HG02763 (cell line): ENCODE results near the gene ZNF619.

ENCODE experiments used
- ATAC-seq: cut with Tn5 transposase; IDR thresholded peaks from one replicate; pipeline ENCODE4 v1.9.1; 2021; ENCODE audit warnings: mild to moderate bottlenecking, moderate library complexity; ENCODE audit not compliant: unreplicated experiment

Gene ZNF619

GRCh38 chr3:40524568-40525285 is 47.8 kb downstream of the ZNF619 start, which contains the start of gene ZNF621:
TSS of gene ZNF621 (plus strand) at chr3:40524960. CDS start at chr3:40525841, 881 bp downstream.
- peak; percentile 98 for ATAC-seq

- no peak for ATAC-seq
Measured at GRCh38 chr3:40528426-40528825, 51.5 kb downstream of the ZNF619 start.

- no peak for ATAC-seq
Measured at GRCh38 chr3:40532252-40532651, 55.3 kb downstream of the ZNF619 start.

GRCh38 chr3:40534283-40534682 is 57.4 kb downstream of the ZNF619 start:
- ATAC-seq: no peak
